PC-9 (cell line): ENCODE results near the gene GPC5. TPM values are rescaled to one million over a fixed set of nuclear protein-coding genes. Genes with fewer than 3 reads are reported as not detected.

Experiments
- BruUV-seq: library from RNA; stranded (reverse); fragments of 400-500 nt; replicated peaks from 2 replicates; lab custom pipeline; 2021; lab: Mats Ljungman, UMichigan
- CTCF ChIA-PET: fragments of 300-600 bp; sonication (Branson Sonifier 250); formaldehyde crosslinking; loops from one replicate; lab custom pipeline; 2022; ENCODE audit warnings: antibody characterized with exemption; lab: Charles Lee
- POLR2A ChIA-PET: fragments of 300-600 bp; sonication (Branson Sonifier 250); formaldehyde crosslinking; loops from one replicate; lab custom pipeline; 2022; ENCODE audit warnings: antibody characterized with exemption; ENCODE audit not compliant: unreplicated experiment; lab: Charles Lee
- DNase-seq, 2 experiments: peaks; one replicate each; pipeline versions ENCODE4 v3.0.0 to v3.0.0-alpha.2; 2015 to 2022; ENCODE audit warnings: mixed read lengths in 1 of 2
- H2AFZ ChIP-seq: fragments of 200-600 bp; sonication (generic); 2 replicates; pipeline ENCODE4 v1.8.1; 2017; ENCODE audit warnings: antibody characterized with exemption
- H3F3A ChIP-seq: fragments of 200-600 bp; sonication (generic); 2 replicates; pipeline ENCODE4 v1.8.1; 2017; ENCODE audit warnings: antibody characterized with exemption, mild to moderate bottlenecking, low read depth; ENCODE audit not compliant: insufficient read depth
- H3K27ac ChIP-seq: fragments of 200-600 bp; sonication (generic); 2 replicates; pipeline ENCODE4 v1.6.1; 2016; ENCODE audit warnings: mixed run types
- H3K27me3 ChIP-seq: fragments of 200-600 bp; sonication (generic); 2 replicates; pipeline ENCODE4 v1.6.1; 2016; ENCODE audit warnings: low read depth, mixed run types; ENCODE audit not compliant: insufficient read depth
- H3K36me3 ChIP-seq: fragments of 200-600 bp; sonication (generic); 2 replicates; pipeline ENCODE4 v1.6.1; 2016; ENCODE audit warnings: low read depth, mixed run types
- H3K4me1 ChIP-seq: fragments of 200-600 bp; sonication (generic); replicated peaks from 2 replicates; pipeline ENCODE4 v1.6.1; 2016; ENCODE audit warnings: mixed run types; ENCODE audit not compliant: insufficient read depth
- H3K4me2 ChIP-seq: fragments of 200-600 bp; sonication (generic); 2 replicates; pipeline ENCODE4 v1.6.1; 2017; ENCODE audit warnings: mixed run types
- H3K4me3 ChIP-seq: fragments of 200-600 bp; sonication (generic); 2 replicates; pipeline ENCODE4 v1.6.1; 2016; ENCODE audit warnings: mixed run types
- H3K79me2 ChIP-seq: fragments of 200-600 bp; sonication (generic); 2 replicates; pipeline ENCODE4 v1.6.1; 2017; ENCODE audit warnings: low read depth, mixed run types
- H3K9me2 ChIP-seq: fragments of 200-600 bp; sonication (generic); 2 replicates; pipeline ENCODE4 v1.8.1; 2017; ENCODE audit warnings: mild to moderate bottlenecking; ENCODE audit not compliant: insufficient read depth
- H3K9me3 ChIP-seq: fragments of 200-600 bp; sonication (generic); 2 replicates; pipeline ENCODE4 v1.8.1; 2016; ENCODE audit warnings: low read depth; ENCODE audit not compliant: insufficient read depth
- H4K20me1 ChIP-seq: fragments of 200-600 bp; sonication (generic); 2 replicates; pipeline ENCODE4 v1.8.1; 2017; ENCODE audit not compliant: insufficient read depth
- EZH2 ChIP-seq: fragments of 200-600 bp; sonication (generic); IDR thresholded peaks from 2 replicates; pipeline ENCODE4 v1.8.0; 2017; ENCODE audit warnings: antibody characterized with exemption, low read depth
- intact Hi-C: fragments of 100-400 bp; cut with micrococcal nuclease; formaldehyde crosslinking; loops from one replicate; pipeline ENCODE4 v1.10.0; 2022; ENCODE audit not compliant: unreplicated experiment
- total RNA-seq: library from RNA; stranded (reverse); gene quantifications from 2 replicates; pipeline ENCODE4 v1.2.3, GENCODE V29; 2021
- TF ChIP-seq, protein P1 (sequence below): fragments of 200-600 bp; sonication (generic); conservative IDR thresholded peaks from 2 replicates; pipeline ENCODE4 v1.6.1; 2017; ENCODE audit warnings: mixed run types, antibody characterized with exemption, mild to moderate bottlenecking, moderate library complexity

Gene GPC5
- total RNA-seq, 1 experiment from 2014 or later: not detected

GRCh38 chr13:91809161-91809560 lies 410.7 kb downstream of the GPC5 start:
- ChIA-PET POLR2A (no interaction called here), CTCF (no interaction called here)
- DNase-seq: no peak
- Histone ChIP-seq H3K4me3 (no peak overlapping the region), H4K20me1 (no peaks in the 10 kb centered on the region), H3K4me1 (no peaks in the 10 kb centered on the region), H3F3A (no peaks in the 10 kb centered on the region), H2AFZ (no peak overlapping the region), H3K27ac (no peak overlapping the region), H3K9me2 (no peaks in the 10 kb centered on the region), H3K9me3 (no peaks in the 10 kb centered on the region), H3K4me2 (no peak overlapping the region), H3K36me3 (no peaks in the 10 kb centered on the region), H3K79me2 (no peaks in the 10 kb centered on the region), H3K27me3 (no peaks in the 10 kb centered on the region)
- TF ChIP-seq EZH2: no peak
- TF ChIP-seq, protein P1, sequence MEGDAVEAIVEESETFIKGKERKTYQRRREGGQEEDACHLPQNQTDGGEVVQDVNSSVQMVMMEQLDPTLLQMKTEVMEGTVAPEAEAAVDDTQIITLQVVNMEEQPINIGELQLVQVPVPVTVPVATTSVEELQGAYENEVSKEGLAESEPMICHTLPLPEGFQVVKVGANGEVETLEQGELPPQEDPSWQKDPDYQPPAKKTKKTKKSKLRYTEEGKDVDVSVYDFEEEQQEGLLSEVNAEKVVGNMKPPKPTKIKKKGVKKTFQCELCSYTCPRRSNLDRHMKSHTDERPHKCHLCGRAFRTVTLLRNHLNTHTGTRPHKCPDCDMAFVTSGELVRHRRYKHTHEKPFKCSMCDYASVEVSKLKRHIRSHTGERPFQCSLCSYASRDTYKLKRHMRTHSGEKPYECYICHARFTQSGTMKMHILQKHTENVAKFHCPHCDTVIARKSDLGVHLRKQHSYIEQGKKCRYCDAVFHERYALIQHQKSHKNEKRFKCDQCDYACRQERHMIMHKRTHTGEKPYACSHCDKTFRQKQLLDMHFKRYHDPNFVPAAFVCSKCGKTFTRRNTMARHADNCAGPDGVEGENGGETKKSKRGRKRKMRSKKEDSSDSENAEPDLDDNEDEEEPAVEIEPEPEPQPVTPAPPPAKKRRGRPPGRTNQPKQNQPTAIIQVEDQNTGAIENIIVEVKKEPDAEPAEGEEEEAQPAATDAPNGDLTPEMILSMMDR: no peak
- no TSS peak for BruUV-seq
- intact Hi-C loops: no loop called here

DNA sequence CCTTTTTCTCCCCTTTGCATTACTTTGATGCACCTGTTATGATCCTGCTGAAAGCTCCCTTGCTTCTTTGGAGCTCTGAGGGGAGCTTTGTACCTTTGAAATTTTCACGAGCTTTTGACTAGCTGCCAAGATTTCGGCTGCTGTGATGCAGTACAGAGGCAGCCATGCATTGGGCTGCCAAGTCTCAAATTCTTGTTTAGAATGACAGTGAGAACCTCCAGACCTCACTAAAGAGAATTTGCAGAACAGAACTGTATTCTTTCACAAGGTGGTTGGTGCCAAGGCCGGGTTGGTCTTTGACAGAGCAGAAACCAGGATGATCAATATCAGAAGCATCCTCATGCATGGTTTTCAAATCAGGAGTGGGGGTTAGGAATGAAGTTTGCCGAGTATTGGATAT lies 414.8 kb downstream of the GPC5 start:
- H3K36me3 ChIP-seq: no peaks in the 10 kb centered on the region
- DNase-seq: no peak
- H3K9me2 ChIP-seq: no peaks in the 10 kb centered on the region
- no peak for TF ChIP-seq EZH2
- TF ChIP-seq, protein P1: no peak
- ChIA-PET POLR2A (no interaction called here), CTCF (no interaction called here)
- no peaks in the 10 kb centered on the region for H3K79me2 ChIP-seq
- no peak overlapping the region for H3K4me3 ChIP-seq
- H2AFZ ChIP-seq: no peak overlapping the region
- H4K20me1 ChIP-seq: no peaks in the 10 kb centered on the region
- H3K9me3 ChIP-seq: no peaks in the 10 kb centered on the region
- no peaks in the 10 kb centered on the region for H3K27me3 ChIP-seq
- no peak overlapping the region for H3K27ac ChIP-seq
- BruUV-seq: no TSS peak
- no peaks in the 10 kb centered on the region for H3K4me1 ChIP-seq
- H3K4me2 ChIP-seq: no peak overlapping the region
- intact Hi-C loops: no loop called here
- no peaks in the 10 kb centered on the region for H3F3A ChIP-seq

DNA sequence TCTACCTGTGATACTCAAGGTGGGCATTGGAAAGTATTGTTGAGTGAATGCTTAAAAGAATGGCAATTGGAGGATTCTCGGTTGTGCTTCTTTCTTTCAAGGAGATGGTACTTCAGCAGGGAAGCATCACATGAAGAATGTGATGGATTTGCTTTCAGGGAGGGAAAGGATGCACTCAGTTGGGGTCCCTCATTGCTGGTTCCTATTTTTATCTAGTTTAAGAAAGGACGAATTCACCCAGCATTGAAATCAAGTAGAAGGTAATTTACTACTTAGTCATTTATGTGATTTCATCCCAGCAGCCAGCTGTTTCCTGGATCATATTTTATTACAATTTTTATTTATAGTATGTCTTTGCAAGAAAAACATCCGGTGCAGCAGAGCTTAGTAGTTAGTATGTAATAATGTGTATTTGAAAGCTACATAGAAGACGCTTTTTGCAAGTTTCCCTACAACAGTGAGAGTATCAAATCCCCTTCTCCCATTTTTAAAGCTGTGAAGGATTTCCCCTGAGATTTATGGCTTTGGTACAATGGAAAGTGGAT lies 417.9 kb downstream of the GPC5 start:
- Histone ChIP-seq H3K79me2 (no peaks in the 10 kb centered on the region), H3K4me2 (no peak overlapping the region), H3K27ac (no peak overlapping the region), H3K27me3 (no peaks in the 10 kb centered on the region), H3K36me3 (no peaks in the 10 kb centered on the region), H3K4me1 (no peaks in the 10 kb centered on the region), H3K9me3 (no peaks in the 10 kb centered on the region), H3K9me2 (no peaks in the 10 kb centered on the region), H3K4me3 (no peak overlapping the region), H4K20me1 (no peaks in the 10 kb centered on the region), H3F3A (no peaks in the 10 kb centered on the region), H2AFZ (no peak overlapping the region)
- ChIA-PET CTCF (no interaction called here), POLR2A (no interaction called here)
- intact Hi-C loops: no loop called here
- DNase-seq: no peak
- no peak for TF ChIP-seq EZH2
- TF ChIP-seq, protein P1: no peak
- no TSS peak for BruUV-seq
